Raji (cell line): Measurements from ENCODE around the gene DNAJC30.

Source experiments
- POLR2A ChIP-seq: IDR thresholded peaks from 2 replicates; pipeline ENCODE4 v1.6.1; 2011; ENCODE audit warnings: low read depth, low read length, control low read depth; ENCODE audit not compliant: insufficient read depth

DNAJC30 gene

DNA sequence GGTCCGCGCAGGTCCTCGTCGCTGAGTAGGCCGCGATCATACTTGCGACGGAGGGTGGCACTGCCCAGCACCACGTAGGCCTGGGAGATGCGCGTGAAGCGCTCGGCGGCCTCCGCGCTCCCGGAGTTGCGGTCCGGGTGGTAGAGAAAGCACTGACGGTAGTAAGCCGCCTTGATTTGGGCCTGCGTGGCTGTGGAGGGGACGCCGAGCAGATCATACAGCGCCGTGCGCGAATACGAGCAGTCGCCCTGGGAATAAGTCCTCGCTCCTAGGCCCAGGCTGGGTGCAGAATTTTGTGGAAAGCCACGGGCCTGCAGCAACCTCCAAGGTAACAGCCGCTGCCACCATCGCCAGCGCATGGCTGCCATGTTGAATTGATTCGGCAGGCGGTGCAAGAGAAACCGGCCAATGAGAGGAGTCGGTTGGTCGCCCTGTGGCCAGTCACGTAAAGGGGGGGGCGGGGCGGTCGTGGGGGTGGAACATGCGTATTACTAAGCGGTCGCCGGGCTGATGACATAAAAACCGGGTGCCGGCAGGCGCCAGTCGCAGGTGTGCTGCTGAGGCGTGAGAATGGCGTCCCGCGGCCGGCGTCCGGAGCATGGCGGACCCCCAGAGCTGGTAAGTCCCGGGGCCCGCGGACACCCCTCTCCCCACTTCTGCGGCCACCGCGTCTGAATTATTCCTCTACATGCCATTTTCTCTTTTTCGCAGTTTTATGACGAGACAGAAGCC, at the start of gene DNAJC30, which contains the start of gene BUD23:
TSS of gene DNAJC30 (minus strand) at position 398 of the 732 bp plus-strand sequence. CDS start at position 368, 30 bp downstream.
TSS of gene BUD23 (plus strand) at position 542 of the 732 bp plus-strand sequence. CDS start at position 571, 29 bp downstream.
- TF ChIP-seq POLR2A = peak; percentile 76

DNA sequence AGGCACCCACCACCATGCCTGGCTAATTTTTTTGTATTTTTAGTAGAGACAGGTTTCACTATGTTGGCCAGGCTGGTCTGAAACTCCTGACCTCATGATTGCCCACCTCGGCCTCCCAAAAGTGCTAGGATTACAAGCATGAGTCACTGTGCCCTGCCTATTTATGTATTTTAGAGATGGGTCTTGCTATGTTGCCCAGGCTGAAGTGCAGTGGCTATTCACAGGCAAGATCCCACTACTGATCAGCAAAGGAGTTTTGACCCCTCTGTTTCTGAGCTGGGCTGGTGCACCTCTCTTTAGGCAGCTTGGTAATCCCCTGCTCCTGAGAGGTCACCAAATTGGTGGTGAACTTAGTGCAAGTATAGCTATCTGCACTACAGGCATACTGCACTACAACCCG, 49.1 kb upstream of the DNAJC30 start:
- no peak for TF ChIP-seq POLR2A

GRCh38 chr7:73730485-73730884, 47.2 kb upstream of the DNAJC30 start:
- no peak for TF ChIP-seq POLR2A

DNA sequence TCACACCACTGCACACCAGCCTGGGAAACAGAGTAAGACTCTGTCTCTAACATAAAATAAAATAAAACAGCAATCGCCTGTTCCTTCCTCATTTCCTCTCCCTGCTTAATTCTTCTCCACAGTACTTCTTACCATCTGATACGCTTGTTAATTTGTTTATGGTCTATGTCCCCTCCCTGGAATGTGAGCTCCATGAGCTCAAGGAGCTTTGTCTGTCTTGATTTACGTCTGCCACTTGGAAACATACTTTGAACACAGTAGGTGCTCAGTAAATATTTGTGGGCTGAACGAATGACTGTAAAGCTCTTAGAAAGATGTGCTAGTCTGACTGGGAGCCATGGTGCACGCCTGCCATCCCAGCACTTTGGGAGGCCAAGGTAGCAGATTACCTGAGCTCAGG, 45.3 kb upstream of the DNAJC30 start:
- TF ChIP-seq POLR2A = no peak

DNA sequence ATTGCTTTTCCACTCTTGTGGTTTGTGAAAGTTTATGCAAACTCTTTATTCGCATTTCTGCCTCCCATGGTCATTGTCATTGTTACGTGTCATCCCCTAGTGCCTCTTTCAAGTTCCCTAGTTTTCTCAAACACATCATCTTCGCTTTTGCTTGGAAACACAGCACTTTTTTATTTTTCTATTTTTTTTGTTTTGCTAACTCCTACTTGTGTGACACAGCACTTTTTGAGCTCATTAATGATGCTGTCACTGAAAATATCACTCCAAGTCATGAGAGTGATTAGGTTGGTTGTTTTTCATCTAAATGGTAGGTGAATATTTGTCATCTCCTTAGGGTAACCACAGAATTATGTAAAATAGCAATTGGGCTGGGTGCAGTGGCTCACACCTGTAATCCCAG, 44.7 kb upstream of the DNAJC30 start:
- no peak for TF ChIP-seq POLR2A

GRCh38 chr7:73726083-73726466, 42.8 kb upstream of the DNAJC30 start:
- TF ChIP-seq POLR2A = no peak

DNA sequence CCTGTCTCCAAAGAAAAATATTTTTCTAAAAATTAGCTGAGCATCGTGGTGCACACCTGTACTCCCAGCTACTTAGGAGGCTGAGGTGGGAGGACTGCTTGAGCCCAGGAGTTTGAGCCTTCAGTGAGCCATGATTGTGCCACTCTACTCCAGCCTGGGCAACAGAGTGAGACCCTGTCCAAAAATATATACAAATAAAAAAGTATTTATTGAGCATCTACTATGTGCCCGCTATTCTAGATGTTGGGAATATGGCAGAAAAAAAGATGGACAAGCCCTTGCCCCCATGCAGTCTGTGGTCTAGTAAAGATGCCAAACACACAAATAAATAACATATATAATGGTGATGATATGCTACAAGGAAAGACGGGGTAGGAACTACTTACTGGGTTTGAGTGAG, 40.6 kb upstream of the DNAJC30 start:
- TF ChIP-seq POLR2A = no peak

- no peak for TF ChIP-seq POLR2A
Measured at GRCh38 chr7:73722785-73723184, 39.5 kb upstream of the DNAJC30 start.

- no peak for TF ChIP-seq POLR2A
Measured at GRCh38 chr7:73721377-73721817, 38.1 kb upstream of the DNAJC30 start.

DNA sequence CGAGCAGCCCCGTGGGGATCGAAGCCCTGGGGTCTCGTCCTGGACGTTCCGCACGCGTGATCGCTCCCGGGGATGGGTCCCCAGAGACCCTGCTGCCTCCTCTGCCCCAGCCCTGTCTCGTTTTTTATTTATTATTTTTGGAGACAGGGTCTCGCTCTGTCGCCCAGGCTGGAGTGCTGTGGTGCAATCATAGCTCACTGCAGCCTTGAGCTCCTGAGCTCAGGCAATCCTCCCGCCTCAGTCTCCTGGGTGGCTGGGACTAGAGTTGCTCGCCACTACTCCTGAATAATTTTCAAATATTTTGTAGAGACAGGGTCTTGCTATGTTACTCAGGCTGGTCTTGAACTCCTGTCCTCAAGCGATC, 36.5 kb upstream of the DNAJC30 start:
- TF ChIP-seq POLR2A = no peak

GRCh38 chr7:73718905-73719805, 35.9 kb upstream of the DNAJC30 start, which contains the start of gene STX1A:
STX1A (minus strand) TSS chr7:73719669; CDS start chr7:73719631, 38 bp downstream.
- TF ChIP-seq POLR2A = peak; percentile 57

DNA sequence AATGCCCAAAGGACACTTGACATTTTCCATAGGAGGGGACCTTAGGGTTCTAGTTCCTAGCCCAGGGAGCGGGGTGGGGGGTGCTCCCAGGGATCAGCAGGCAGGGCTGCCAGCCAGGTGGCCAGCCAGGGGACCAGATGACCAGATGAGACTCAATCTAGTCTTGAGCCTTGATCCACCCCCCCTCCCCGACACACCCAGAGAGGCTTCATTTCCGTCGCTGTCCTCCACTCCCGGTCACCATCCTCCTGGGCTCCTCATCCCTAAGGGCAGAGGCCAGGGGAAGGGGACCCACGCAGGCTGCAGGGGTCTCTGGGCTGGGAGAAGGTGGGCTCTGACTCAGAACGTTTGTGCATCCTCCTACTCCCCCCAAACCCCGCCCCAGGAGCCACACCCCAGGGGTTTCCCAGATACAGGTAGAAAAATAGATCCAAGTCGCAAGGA, 35.2 kb upstream of the DNAJC30 start:
- no peak for TF ChIP-seq POLR2A

DNA sequence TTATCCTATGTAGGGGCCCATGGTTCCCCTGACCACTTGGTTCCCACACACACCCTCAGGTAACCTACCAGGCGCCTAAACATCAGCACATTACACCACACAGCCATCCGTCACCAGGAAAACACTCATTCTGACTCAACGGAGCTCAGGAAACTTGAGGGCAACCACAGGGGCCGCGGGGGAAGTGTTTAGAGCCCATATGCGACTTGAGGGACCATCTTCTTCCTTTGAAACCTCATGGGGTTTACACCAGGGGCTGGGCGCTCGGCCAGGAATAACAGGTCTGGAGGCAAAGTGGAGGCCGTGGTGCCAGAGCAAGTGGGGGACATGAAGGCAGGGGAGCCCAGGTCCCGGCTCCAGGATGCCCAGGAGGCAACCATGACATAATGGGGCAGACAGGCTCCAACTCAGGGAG, 34.7 kb upstream of the DNAJC30 start:
- TF ChIP-seq POLR2A = no peak

- no peak for TF ChIP-seq POLR2A
Measured at GRCh38 chr7:73717025-73717807, 34.0 kb upstream of the DNAJC30 start.

DNA sequence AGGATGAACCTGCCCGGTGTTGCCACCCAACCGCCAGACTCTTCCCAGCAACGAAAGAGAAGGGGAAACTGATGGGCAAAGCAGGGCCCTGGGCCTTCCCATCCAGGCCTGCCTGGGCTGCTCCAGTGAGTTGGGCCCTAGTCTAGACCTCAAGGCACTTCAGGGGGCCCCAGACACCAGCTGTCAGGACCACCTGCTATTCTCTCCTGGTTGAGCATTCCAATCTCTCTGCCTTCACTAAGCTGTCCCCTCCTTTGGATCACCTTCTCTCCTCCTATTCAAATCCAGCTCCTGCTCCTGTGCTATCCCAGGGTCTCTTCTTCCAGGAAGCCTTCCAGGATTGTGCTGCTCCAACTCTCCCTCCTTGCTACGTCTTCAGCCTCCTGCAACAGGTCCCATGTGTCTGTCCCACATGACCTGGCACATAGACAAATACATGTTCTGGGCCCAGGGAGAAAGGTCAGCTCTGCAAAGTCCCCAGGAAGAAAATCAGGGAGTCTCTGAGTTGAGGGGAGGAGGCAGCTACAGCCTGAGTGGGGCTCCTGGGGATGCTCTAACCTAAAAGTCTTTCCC, 33.2 kb upstream of the DNAJC30 start:
- TF ChIP-seq POLR2A = no peak
